Endothelial cell (in vitro differentiated cells): Measurements from ENCODE around the gene RASSF1. TPM values are rescaled to one million over a fixed set of nuclear protein-coding genes. Genes with fewer than 3 reads are reported as not detected.

Source experiments
- DNase-seq: peaks from one replicate; pipeline ENCODE4 v3.0.0; 2021; ENCODE audit warnings: low spot score
- H3K27ac Mint-ChIP-seq: one replicate; pipeline ENCODE4 v1.8.0; 2021; ENCODE audit warnings: mixed read lengths, inconsistent platforms; ENCODE audit not compliant: unreplicated experiment
- H3K27me3 Mint-ChIP-seq: one replicate; pipeline ENCODE4 v1.8.0; 2021; ENCODE audit warnings: mild to moderate bottlenecking, moderate library complexity, mixed read lengths, inconsistent platforms; ENCODE audit not compliant: unreplicated experiment
- H3K36me3 Mint-ChIP-seq: one replicate; pipeline ENCODE4 v1.8.0; 2021; ENCODE audit warnings: mild to moderate bottlenecking, low read depth, mixed read lengths, inconsistent platforms; ENCODE audit not compliant: unreplicated experiment
- H3K4me1 Mint-ChIP-seq: one replicate; pipeline ENCODE4 v1.8.0; 2021; ENCODE audit warnings: mild to moderate bottlenecking, mixed read lengths, inconsistent platforms; ENCODE audit not compliant: unreplicated experiment
- H3K4me3 Mint-ChIP-seq: one replicate; pipeline ENCODE4 v1.8.0; 2021; ENCODE audit warnings: mild to moderate bottlenecking, mixed read lengths, inconsistent platforms; ENCODE audit not compliant: unreplicated experiment
- H3K9me3 Mint-ChIP-seq: one replicate; pipeline ENCODE4 v1.8.0; 2021; ENCODE audit warnings: mixed read lengths, inconsistent platforms; ENCODE audit not compliant: unreplicated experiment
- total RNA-seq: library from RNA; stranded (reverse); fragmentation: NEBNext Ultra II Directional; extraction: Animal tissue kit (Norgen Biotek cat#: 25700); gene quantifications from one replicate; pipeline ENCODE4 v1.2.1, GENCODE V29; 2021; ENCODE audit not compliant: unreplicated experiment
- TF ChIP-seq, protein P1 (sequence below): fragments of 200-600 bp; sonication (generic); IDR thresholded peaks from one replicate; pipeline ENCODE4 v1.5.0; 2021; ENCODE audit warnings: antibody characterized with exemption; ENCODE audit not compliant: unreplicated experiment

The RASSF1 gene
- total RNA-seq, 1 donor from 2014 or later = 14.8 TPM

DNA sequence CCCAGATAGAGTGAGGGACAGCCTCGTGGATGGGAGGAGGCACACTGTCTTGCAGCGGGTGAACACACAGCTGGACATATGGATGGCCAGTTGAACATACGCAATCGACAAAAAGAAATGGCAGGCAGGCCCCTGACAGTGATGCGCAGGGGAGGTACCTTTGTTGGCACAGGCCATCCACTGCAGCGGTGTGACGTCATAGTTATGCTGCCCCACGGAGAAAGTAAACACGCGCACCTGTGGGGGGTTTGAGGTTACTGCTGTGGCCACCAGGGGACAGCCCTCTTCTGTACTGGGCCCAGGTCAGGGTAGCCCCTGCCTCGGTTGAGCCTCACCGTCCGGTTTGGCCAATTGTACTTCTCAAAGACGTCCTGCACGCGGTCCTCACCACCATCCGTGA is 38.1 kb upstream of the RASSF1 start:
- Mint-ChIP-seq H3K36me3 (no peaks in the 10 kb centered on the region), H3K27ac (no peak overlapping the region)

DNA sequence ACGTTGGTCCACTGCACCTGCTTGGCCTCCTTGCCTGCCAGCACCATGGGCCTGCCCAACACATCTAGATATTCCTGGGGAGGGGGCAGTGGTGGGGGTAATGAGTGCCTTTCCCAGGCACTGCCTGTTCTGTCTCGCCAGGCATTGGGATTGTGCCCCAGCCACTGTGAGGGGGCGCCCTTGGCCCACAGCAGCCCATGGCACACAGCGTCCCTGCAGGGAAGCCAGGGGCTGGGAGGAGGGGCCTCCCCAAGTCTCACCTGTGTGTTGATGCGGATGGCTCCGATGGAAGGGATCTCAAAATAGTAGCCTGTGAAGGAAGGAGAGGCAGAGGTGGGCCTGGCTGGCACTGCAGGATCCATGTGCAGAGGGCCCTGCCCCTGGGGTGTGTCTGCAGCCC is 37.4 kb upstream of the RASSF1 start:
- Mint-ChIP-seq H3K27me3 (peaks cover 11% of the 10 kb centered on the region), H3K4me1 (peaks cover 5% of the 10 kb centered on the region), H3K27ac (no peak overlapping the region), H3K4me3 (peak overlapping the region; percentile 22), H3K9me3 (no peaks in the 10 kb centered on the region), H3K36me3 (no peaks in the 10 kb centered on the region)
- DNase-seq = no peak
- TF ChIP-seq, protein P1, sequence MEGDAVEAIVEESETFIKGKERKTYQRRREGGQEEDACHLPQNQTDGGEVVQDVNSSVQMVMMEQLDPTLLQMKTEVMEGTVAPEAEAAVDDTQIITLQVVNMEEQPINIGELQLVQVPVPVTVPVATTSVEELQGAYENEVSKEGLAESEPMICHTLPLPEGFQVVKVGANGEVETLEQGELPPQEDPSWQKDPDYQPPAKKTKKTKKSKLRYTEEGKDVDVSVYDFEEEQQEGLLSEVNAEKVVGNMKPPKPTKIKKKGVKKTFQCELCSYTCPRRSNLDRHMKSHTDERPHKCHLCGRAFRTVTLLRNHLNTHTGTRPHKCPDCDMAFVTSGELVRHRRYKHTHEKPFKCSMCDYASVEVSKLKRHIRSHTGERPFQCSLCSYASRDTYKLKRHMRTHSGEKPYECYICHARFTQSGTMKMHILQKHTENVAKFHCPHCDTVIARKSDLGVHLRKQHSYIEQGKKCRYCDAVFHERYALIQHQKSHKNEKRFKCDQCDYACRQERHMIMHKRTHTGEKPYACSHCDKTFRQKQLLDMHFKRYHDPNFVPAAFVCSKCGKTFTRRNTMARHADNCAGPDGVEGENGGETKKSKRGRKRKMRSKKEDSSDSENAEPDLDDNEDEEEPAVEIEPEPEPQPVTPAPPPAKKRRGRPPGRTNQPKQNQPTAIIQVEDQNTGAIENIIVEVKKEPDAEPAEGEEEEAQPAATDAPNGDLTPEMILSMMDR = no peak

More for the DNA sequence above, 38.1 kb upstream of the RASSF1 start:
- Mint-ChIP-seq H3K9me3 (no peaks in the 10 kb centered on the region), H3K4me1 (peaks cover 8% of the 10 kb centered on the region), H3K27me3 (peaks cover 10% of the 10 kb centered on the region), H3K4me3 (no peak overlapping the region)
- TF ChIP-seq, protein P1 = no peak
- DNase-seq = no peak

DNA sequence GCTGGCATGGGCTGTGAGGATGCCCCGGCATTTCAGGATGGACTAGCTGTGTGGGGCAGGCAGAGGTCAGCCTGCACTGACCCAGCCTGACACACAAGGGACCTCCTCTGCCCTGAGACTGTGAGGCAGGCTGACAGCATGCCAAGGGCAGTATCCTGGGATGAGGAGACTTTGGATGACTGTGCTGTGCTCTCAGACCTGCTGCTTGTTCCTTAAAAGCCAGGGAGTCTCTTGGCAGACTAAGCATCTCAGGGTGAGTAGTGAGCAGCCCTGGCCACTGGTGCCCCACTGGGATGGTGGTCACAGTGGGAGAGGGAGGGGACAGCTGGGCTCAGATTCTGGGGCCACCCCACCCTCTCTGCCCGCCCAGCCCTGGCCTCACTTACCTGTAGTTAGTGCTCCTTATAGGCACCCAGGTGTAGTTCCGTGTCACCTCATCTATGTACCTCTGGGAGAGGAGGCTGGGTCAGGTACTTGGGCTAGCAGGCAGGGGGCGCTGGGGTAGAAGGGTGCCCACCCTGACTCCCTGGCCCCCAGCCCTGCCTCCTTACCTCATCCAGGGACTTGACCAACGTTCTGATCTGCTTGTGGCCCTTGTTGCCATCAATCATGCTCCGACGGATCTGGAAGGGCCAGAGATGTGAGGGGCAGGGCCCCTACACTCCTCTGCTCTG is 34.8 kb upstream of the RASSF1 start:
- H3K27ac Mint-ChIP-seq = no peak overlapping the region
- H3K4me1 Mint-ChIP-seq = peaks cover 10% of the 10 kb centered on the region
- no peak for DNase-seq

DNA sequence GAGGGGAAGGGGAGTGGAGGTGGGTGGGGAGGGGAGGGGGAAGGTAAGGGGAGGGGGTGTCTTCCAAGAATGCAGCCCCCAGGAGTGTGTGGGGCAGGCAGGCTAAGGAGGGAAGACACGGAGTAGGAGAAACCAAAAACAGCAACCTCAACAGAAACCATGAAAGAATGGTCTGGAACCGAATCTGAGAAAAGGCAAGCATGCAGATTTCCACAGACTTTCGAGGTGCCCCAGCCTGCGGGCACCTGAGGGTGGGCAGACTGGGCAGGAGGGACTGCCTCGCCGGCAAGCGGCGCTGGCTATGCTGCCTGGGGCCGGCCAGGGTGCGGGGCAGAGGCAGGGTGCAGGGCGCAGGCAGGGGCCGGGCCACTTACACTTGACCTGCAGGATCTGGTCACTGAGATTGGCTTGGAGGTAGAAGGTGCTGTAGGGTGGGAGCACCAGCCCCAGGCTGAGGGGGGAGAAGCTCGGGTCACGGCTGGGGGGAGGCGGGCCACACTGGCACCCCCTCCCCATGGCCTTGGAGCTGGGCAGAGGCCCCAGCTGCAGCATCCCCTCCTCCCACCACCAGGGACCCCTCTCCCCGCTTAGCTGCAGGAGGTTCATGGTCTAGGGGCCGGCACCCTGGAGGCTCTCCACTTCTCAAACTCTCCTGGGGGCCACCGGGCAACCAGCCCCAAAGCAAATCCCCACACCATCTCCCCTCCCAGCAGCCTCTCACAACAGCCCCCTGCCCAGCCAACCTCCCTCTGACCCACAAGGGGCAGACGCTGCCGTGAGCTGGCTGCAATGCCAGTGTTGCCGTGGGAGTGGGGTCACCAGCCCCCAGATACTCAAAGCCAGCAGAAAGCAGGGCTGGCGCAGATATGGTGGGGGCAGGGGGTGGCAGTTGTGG is 34.0 kb upstream of the RASSF1 start:
- no peak for DNase-seq
- Mint-ChIP-seq H3K27ac (no peak overlapping the region), H3K27me3 (peaks cover 17% of the 10 kb centered on the region), H3K4me1 (peaks cover 10% of the 10 kb centered on the region), H3K9me3 (no peaks in the 10 kb centered on the region), H3K36me3 (no peaks in the 10 kb centered on the region), H3K4me3 (no peak overlapping the region)
- TF ChIP-seq, protein P1 = no peak

More for the DNA sequence above, 34.8 kb upstream of the RASSF1 start:
- Mint-ChIP-seq H3K27me3 (peaks cover 17% of the 10 kb centered on the region), H3K4me3 (no peak overlapping the region), H3K36me3 (no peaks in the 10 kb centered on the region), H3K9me3 (no peaks in the 10 kb centered on the region)
- TF ChIP-seq, protein P1 = no peak
